Heart left ventricle (tissue), 16 donors: Measurements from ENCODE around the gene PGAP2. TPM values are rescaled to one million over a fixed set of nuclear protein-coding genes. Genes with fewer than 3 reads are reported as not detected.

Experiments
- ATAC-seq, 4 donors: fragments of 200-7000 bp; cut with Tn5 transposase; one replicate each; pipeline ENCODE4 v1.9.1; 2020 to 2022; ENCODE audit warnings: moderate library complexity in 4 of 4, mild to moderate bottlenecking in 3 of 4, moderate number of reproducible peaks in 1 of 4
- DNase-seq, 5 donors: peaks; one replicate each; pipeline ENCODE4 v3.0.0-alpha.2; 2020
- H3K27ac ChIP-seq, 12 donors: fragments of 200-600 bp; sonication (generic) in 4 of 12; one replicate each; pipeline versions ENCODE4 v1.5.0 to v1.8.0; 2016 to 2022; ENCODE audit warnings: mild to moderate bottlenecking in 2 of 12
- H3K27me3 ChIP-seq, 9 donors: fragments of 200-600 bp; sonication (generic) in 2 of 9; one replicate each; pipeline versions ENCODE4 v1.5.1 to v1.8.0; 2016 to 2022; ENCODE audit warnings: mild to moderate bottlenecking in 3 of 9
- H3K36me3 ChIP-seq, 9 donors: fragments of 200-600 bp; sonication (generic) in 2 of 9; one replicate each; pipeline versions ENCODE4 v1.5.0 to v1.8.0; 2018 to 2022; ENCODE audit warnings: mild to moderate bottlenecking in 2 of 9
- H3K4me1 ChIP-seq, 12 donors: fragments of 200-600 bp; sonication (generic) in 4 of 12; one replicate each; pipeline versions ENCODE4 v1.5.0 to v1.8.0; 2016 to 2022; ENCODE audit warnings: mild to moderate bottlenecking in 3 of 12
- H3K4me3 ChIP-seq, 12 donors: fragments of 200-600 bp; sonication (generic) in 4 of 12; one replicate each; pipeline versions ENCODE4 v1.5.0 to v1.8.0; 2017 to 2022; ENCODE audit warnings: mild to moderate bottlenecking in 9 of 12, moderate library complexity in 4 of 12
- H3K9me3 ChIP-seq, 12 donors: fragments of 200-600 bp; sonication (generic) in 4 of 12; one replicate each; pipeline versions ENCODE4 v1.5.0 to v1.8.0; 2016 to 2022; ENCODE audit warnings: mild to moderate bottlenecking in 1 of 12
- CTCF ChIP-seq, 12 donors: fragments of 200-600 bp; sonication (generic) in 4 of 12; IDR thresholded peaks; one replicate each; pipeline versions ENCODE4 v1.5.0 to v1.8.0; 2018 to 2022; ENCODE audit warnings: antibody characterized with exemption in 12 of 12, mild to moderate bottlenecking in 5 of 12
- POLR2A ChIP-seq, 2 donors: fragments of 450-650 bp; IDR thresholded peaks; one replicate each; pipeline ENCODE4 v1.6.1; 2017; ENCODE audit warnings: antibody characterized with exemption in 2 of 2, mild to moderate bottlenecking in 2 of 2, moderate library complexity in 2 of 2
- WGBS, 4 donors: extraction: QIAGEN DNeasy Blood & Tissue Kit in 2 of 4; methylation state at CpG; one replicate each; pipeline versions ENCODE4 v1.1.5 to v1.1.7; 2013 to 2018; 5-methylcytosine and 5-hydroxymethylcytosine counted together
- intact Hi-C, 10 donors: fragments of 100-400 bp; cut with DNase I; formaldehyde crosslinking; loops; one replicate each; pipeline versions ENCODE4 v1.11.1 to v1.14.2; 2022
- polyA plus RNA-seq, 2 donors: library from polyadenylated mRNA; stranded (reverse); fragments of 200-250 nt; gene quantifications; one replicate each; pipeline ENCODE4 v1.2.3, GENCODE V29; 2013
- total RNA-seq, 9 donors: library from RNA; depleted of rRNA in 2 of 9; stranded (reverse); fragments of >200 nt in 2 of 9; fragmentation: NEBNext Ultra II Directional in 3 of 9; extraction: Animal tissue kit (Norgen Biotek cat#: 25700) in 3 of 9; gene quantifications; one replicate each; pipeline versions ENCODE4 v1.1.0 to v1.2.4, GENCODE V29; 2016 to 2023
- donor health status: ischemic (EF 13 %, LVEDD 7.1; RV severe dilation, severe dysfunction).
- donor health status: healthy with polysubstance abuse.
- donor health status: DM: no; HTN: yes; CAD: no.
- donor health status: DM: no; HTN: no; CAD: no.
- donor health status: ischemic (EF 25% LVEDD 6.9; RV normal size, moderate dysfunction).
- donor health status: ischemic (EF 25% LVEDD 5.7; RV mildly dilated, moderate dysfunction).
- donor health status: healthy.
- donor health status: DM: yes; HTN: yes; CAD: no.
- donor health status: ischemic (EF 35%, LVEDD 5.7; RV mildly dilated, moderate dysfunction).
- donor health status: nonischemic (EF 11% LVEDD 7.7; RV severe dilation, severe dysfunction).
- donor health status: DM: yes; HTN: yes; CAD: no.
- donor health status: PGD.
- donor health status: ischemic (EF 29% LVEDD 5.4; RV normal size, mild dysfunction).
- donor health status: nonischemic (EF 23%, LVEDD 6.1; RV moderate dilation, normal function).

PGAP2 gene
- total and polyA plus RNA-seq, 11 donors = 12.9 to 31.7 (median 21.1) TPM

DNA sequence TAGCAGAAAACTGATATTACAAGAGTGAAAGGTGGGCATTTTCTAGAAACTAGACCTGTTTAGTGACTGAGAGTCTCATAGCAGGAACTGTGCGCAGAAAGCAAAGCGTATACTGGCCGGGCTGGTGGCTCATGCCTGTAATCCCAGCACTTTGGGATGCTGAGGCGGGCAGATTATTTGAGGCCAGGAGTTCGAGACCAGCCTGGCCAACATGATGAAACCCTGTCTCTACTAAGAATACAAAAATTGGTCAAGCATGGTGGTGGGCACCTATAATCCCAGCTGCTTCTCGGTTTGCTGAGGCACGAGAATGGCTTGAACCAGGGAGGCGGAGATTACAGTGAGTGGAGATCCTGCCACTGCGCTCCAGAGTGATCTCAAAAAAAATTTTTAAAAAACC, 9.2 kb upstream of the PGAP2 start:
- ATAC-seq (no peak), DNase-seq (no peak)
- H3K4me3 ChIP-seq = no peak overlapping the region
- 89 to 98% (median 97%) methylated on average over 9 of the region's 9 CpGs for WGBS, 4 donors
- no peaks in the 10 kb centered on the region for H3K9me3 ChIP-seq
- peaks cover 7 to 35% (median 22%) of the 10 kb centered on the region in 12 donors for H3K4me1 ChIP-seq
- TF ChIP-seq POLR2A (IDR thresholded peaks at IDR 0.05) = no peak
- no peak for TF ChIP-seq CTCF (IDR thresholded peaks at IDR 0.05)
- intact Hi-C loops = loop anchor here in 2 of 10 donors (2.0 to 5.0 kb wide), 2 partner anchors 42 to 43 kb away; partner anchors contain the start of gene RHOG (in 2 of the 2)
- H3K36me3 ChIP-seq = peaks cover 0 to 10% (median 2%) of the 10 kb centered on the region in 9 donors
- H3K27me3 ChIP-seq = no peaks in the 10 kb centered on the region
- no peak overlapping the region for H3K27ac ChIP-seq

DNA sequence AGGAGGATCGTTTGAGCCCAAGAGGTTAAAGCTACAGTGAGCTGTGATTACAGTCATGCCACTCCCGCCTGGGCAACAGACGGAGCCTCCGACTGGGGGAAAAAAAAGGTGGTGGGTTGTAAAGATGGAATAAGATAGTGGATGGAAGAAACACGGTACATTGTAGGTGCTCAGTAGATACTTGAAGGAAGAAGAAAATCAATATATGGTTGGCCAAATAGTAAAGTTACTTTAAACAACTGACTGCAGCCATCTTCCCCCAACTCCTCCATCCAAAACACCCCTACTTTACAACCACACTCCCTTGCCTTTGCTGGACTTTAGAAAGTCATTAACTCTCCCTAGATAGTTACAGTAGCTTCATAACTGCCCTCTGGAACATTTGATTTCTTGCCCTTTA, 8.5 kb upstream of the PGAP2 start:
- WGBS, 4 donors = 71 to 94% (median 90%) methylated on average over 4 to 5 of the region's 5 CpGs
- ATAC-seq = no peak
- no peak overlapping the region for H3K27ac ChIP-seq

GRCh38 chr11:3802011-3802790, 6.2 kb upstream of the PGAP2 start:
- intact Hi-C loops = no loop called here

More for the DNA sequence above, 8.5 kb upstream of the PGAP2 start:
- intact Hi-C loops = loop anchor here in 2 of 10 donors (2.0 to 5.0 kb wide), 2 partner anchors 41 to 42 kb away; partner anchors contain the start of gene RHOG (in 2 of the 2)
- no peak for DNase-seq
- no peaks in the 10 kb centered on the region for H3K27me3 ChIP-seq
- no peak overlapping the region for H3K4me3 ChIP-seq
- H3K36me3 ChIP-seq = peaks cover 0 to 2% (median 0%) of the 10 kb centered on the region in 9 donors
- TF ChIP-seq CTCF (IDR thresholded peaks at IDR 0.05) (no peak), POLR2A (IDR thresholded peaks at IDR 0.05) (no peak)
- peaks cover 4 to 27% (median 18%) of the 10 kb centered on the region in 12 donors for H3K4me1 ChIP-seq
- no peaks in the 10 kb centered on the region for H3K9me3 ChIP-seq

More at GRCh38 chr11:3802011-3802790, 6.2 kb upstream of the PGAP2 start:
- Histone ChIP-seq H3K36me3 (no peaks in the 10 kb centered on the region), H3K27me3 (no peaks in the 10 kb centered on the region), H3K4me3 (no peak overlapping the region), H3K9me3 (no peaks in the 10 kb centered on the region), H3K27ac (no peak overlapping the region), H3K4me1 (peaks cover 0 to 9% (median 5%) of the 10 kb centered on the region in 12 donors)
- no peak for TF ChIP-seq CTCF (IDR thresholded peaks at IDR 0.05)
- TF ChIP-seq POLR2A (IDR thresholded peaks at IDR 0.05) = no peak
- WGBS, 4 donors = 71 to 76% (median 74%) methylated on average over 4 of the region's 4 CpGs
- DNase-seq (no peak), ATAC-seq (no peak)
